Adrenal gland (tissue), 5 donors: ENCODE measurements around the gene HINFP.

Source experiments
- CTCF ChIP-seq, 6 experiments: fragments of 450-650 bp in 4 of 6; fragments of 200-600 bp in 2 of 6; sonication (generic) in 1 of 6; IDR thresholded peaks; 1 replicate in 5 of 6; 2 replicates in 1 of 6; pipeline versions ENCODE4 v1.5.1 to v1.8.0; 2016 to 2021; ENCODE audit warnings: antibody characterized with exemption in 6 of 6, mild to moderate bottlenecking in 2 of 6, moderate library complexity in 1 of 6
- POLR2A ChIP-seq, 2 donors: fragments of 450-650 bp; IDR thresholded peaks; one replicate each; pipeline ENCODE4 v1.6.1; 2017; ENCODE audit warnings: antibody characterized with exemption in 2 of 2, mild to moderate bottlenecking in 2 of 2, moderate library complexity in 1 of 2
- donor health status: DM: no; HTN: no; CAD: no.

GRCh38 chr11:119168471-119169281, 47.3 kb downstream of the HINFP start, which contains the start of gene NLRX1:
- TF ChIP-seq CTCF (IDR thresholded peaks at IDR 0.05) (peak; percentile 71 to 93 (median 88)), POLR2A (IDR thresholded peaks at IDR 0.05) (peak; percentile 62 to 89)
